CD4-positive, alpha-beta memory T cell (primary cell): ENCODE results near the gene ACTR2. TPM values are rescaled to one million over a fixed set of nuclear protein-coding genes. Genes with fewer than 3 reads are reported as not detected.

Experiments used
- CTCF ChIA-PET: fragments of 350-600 bp; sonication (Branson Sonifier 250); formaldehyde crosslinking; loops from one replicate; lab custom pipeline; 2021; ENCODE audit warnings: inconsistent platforms; ENCODE audit not compliant: partially characterized antibody; lab: Charles Lee
- POLR2A ChIA-PET: fragments of 350-600 bp; sonication (Branson Sonifier 250); formaldehyde crosslinking; loops from one replicate; lab custom pipeline; 2021; ENCODE audit not compliant: partially characterized antibody; lab: Charles Lee
- DNase-seq, 5 donors: peaks; one replicate each; pipeline versions ENCODE4 v3.0.0 to v3.0.0-alpha.2; 2020 to 2022; ENCODE audit warnings: mixed read lengths in 1 of 5
- H3K27ac ChIP-seq: one replicate; pipeline ENCODE4 v1.7.0; 2013; ENCODE audit warnings: low read depth, low read length
- H3K27me3 ChIP-seq: 2 replicates; pipeline ENCODE4 v1.7.0; 2013; ENCODE audit warnings: mild to moderate bottlenecking, low read length, moderate library complexity; ENCODE audit not compliant: insufficient read depth
- H3K36me3 ChIP-seq: 2 replicates; pipeline ENCODE4 v1.7.0; 2013; ENCODE audit warnings: mild to moderate bottlenecking, low read length, moderate library complexity; ENCODE audit not compliant: insufficient read depth
- H3K4me1 ChIP-seq: 2 replicates; pipeline ENCODE4 v1.7.0; 2013; ENCODE audit warnings: mild to moderate bottlenecking, low read length, moderate library complexity; ENCODE audit not compliant: insufficient read depth
- H3K4me3 ChIP-seq, 2 donors: one replicate each; pipeline ENCODE4 v1.7.0; 2013; ENCODE audit warnings: low read length in 2 of 2, mild to moderate bottlenecking in 1 of 2
- H3K9me3 ChIP-seq, 2 donors: one replicate each; pipeline ENCODE4 v1.7.0; 2013; ENCODE audit warnings: low read length in 2 of 2, control low read depth in 1 of 2; ENCODE audit not compliant: control insufficient read depth in 1 of 2
- H3K27ac Mint-ChIP-seq, 7 donors: one replicate each; pipeline ENCODE4 v1.8.0; 2020 to 2021; ENCODE audit warnings: mixed read lengths in 7 of 7, mild to moderate bottlenecking in 6 of 7, inconsistent platforms in 3 of 7, moderate library complexity in 3 of 7
- H3K27me3 Mint-ChIP-seq, 2 donors: one replicate each; pipeline ENCODE4 v1.8.0; 2020 to 2021; ENCODE audit warnings: mixed read lengths in 2 of 2
- H3K36me3 Mint-ChIP-seq, 2 donors: one replicate each; pipeline ENCODE4 v1.8.0; 2020 to 2021; ENCODE audit warnings: mixed read lengths in 2 of 2, inconsistent platforms in 1 of 2, mild to moderate bottlenecking in 1 of 2
- H3K4me1 Mint-ChIP-seq, 4 donors: one replicate each; pipeline ENCODE4 v1.8.0; 2020 to 2021; ENCODE audit warnings: mixed read lengths in 4 of 4, mild to moderate bottlenecking in 1 of 4
- H3K4me3 Mint-ChIP-seq, 8 donors: one replicate each; pipeline ENCODE4 v1.8.0; 2020 to 2021; ENCODE audit warnings: mixed read lengths in 8 of 8, mild to moderate bottlenecking in 7 of 8, moderate library complexity in 6 of 8, inconsistent platforms in 3 of 8
- H3K9me3 Mint-ChIP-seq, 8 donors: one replicate each; pipeline ENCODE4 v1.8.0; 2020 to 2021; ENCODE audit warnings: mixed read lengths in 8 of 8, mild to moderate bottlenecking in 5 of 8, inconsistent platforms in 3 of 8, moderate library complexity in 1 of 8
- intact Hi-C: fragments of 100-400 bp; cut with micrococcal nuclease; formaldehyde crosslinking; loops from one replicate; pipeline ENCODE4 v1.15.1; 2023
- polyA plus RNA-seq, 2 donors: library from polyadenylated mRNA; unstranded; fragments of 300-500 nt; fragmentation: Illumina TruSeq; gene quantifications; one replicate each; pipeline ENCODE4 v1.2.3, GENCODE V29; 2021
- total RNA-seq, 2 experiments: library from RNA; stranded (reverse); gene quantifications; one replicate each; pipeline ENCODE4 v1.2.3, GENCODE V29; 2021

The ACTR2 gene
- total and polyA plus RNA-seq, 4 experiments from 2014 or later, result 289 to 312 (median 295) TPM

- no peak overlapping the region for H3K27ac ChIP-seq
- intact Hi-C loops, result loop anchor here (1.0 to 10.0 kb wide), 4 partner anchors 36 to 308 kb away; partner anchors contain the start of gene SPRED2
- no peak overlapping the region for H3K4me3 ChIP-seq
- POLR2A ChIA-PET, result no interaction called here
- H3K27me3 ChIP-seq, result no peaks in the 10 kb centered on the region
- no peak for DNase-seq
- H3K4me1 Mint-ChIP-seq, result peaks cover 0 to 14% (median 11%) of the 10 kb centered on the region in 4 donors
- no peak overlapping the region for H3K27ac Mint-ChIP-seq
- H3K27me3 Mint-ChIP-seq, result no peaks in the 10 kb centered on the region
- peaks cover 44 to 73% of the 10 kb centered on the region in 2 donors for H3K36me3 Mint-ChIP-seq
- H3K36me3 ChIP-seq, result peaks cover 56% of the 10 kb centered on the region
- H3K4me3 Mint-ChIP-seq, result no peak overlapping the region
- peaks cover 4% of the 10 kb centered on the region for H3K4me1 ChIP-seq
- H3K9me3 Mint-ChIP-seq, result peaks cover 0 to 2% (median 0%) of the 10 kb centered on the region in 8 donors
- CTCF ChIA-PET, result interaction anchor here (0.7 to 2.1 kb wide), 8 partner anchors 15 to 308 kb away, joined by 3 to 10 read pairs (median 3); no protein-coding TSS in a partner anchor
- H3K9me3 ChIP-seq, result no peaks in the 10 kb centered on the region
Observed at GRCh38 chr2:65265671-65266045, 38.0 kb downstream of the ACTR2 start.

GRCh38 chr2:65267008-65267407 lies 39.4 kb downstream of the ACTR2 start:
- no peak overlapping the region for H3K4me3 Mint-ChIP-seq
- peaks cover 0 to 2% (median 0%) of the 10 kb centered on the region in 8 donors for H3K9me3 Mint-ChIP-seq
- no peak for DNase-seq
- H3K4me3 ChIP-seq, result no peak overlapping the region
- intact Hi-C loops, result loop anchor here (10.0 kb wide), 1 partner anchor 168 kb away; the partner anchor contains the start of gene SPRED2
- peaks cover 4% of the 10 kb centered on the region for H3K4me1 ChIP-seq
- peaks cover 41 to 71% of the 10 kb centered on the region in 2 donors for H3K36me3 Mint-ChIP-seq
- H3K4me1 Mint-ChIP-seq, result peaks cover 0 to 9% (median 6%) of the 10 kb centered on the region in 4 donors
- peaks cover 50% of the 10 kb centered on the region for H3K36me3 ChIP-seq
- no peak overlapping the region for H3K27ac ChIP-seq
- H3K27me3 ChIP-seq, result no peaks in the 10 kb centered on the region
- H3K27ac Mint-ChIP-seq, result peak overlapping the region in 1 of 7 donors; percentile 13
- H3K27me3 Mint-ChIP-seq, result no peaks in the 10 kb centered on the region
- POLR2A ChIA-PET, result no interaction called here
- CTCF ChIA-PET, result interaction anchor here (0.6 to 1.3 kb wide), 3 partner anchors 10 to 1480 kb away, joined by 3 to 6 read pairs (median 4); no protein-coding TSS in a partner anchor
- no peaks in the 10 kb centered on the region for H3K9me3 ChIP-seq

GRCh38 chr2:65268957-65269356 lies 41.3 kb downstream of the ACTR2 start:
- no peaks in the 10 kb centered on the region for H3K27me3 ChIP-seq
- DNase-seq, result no peak
- H3K4me3 ChIP-seq, result no peak overlapping the region
- POLR2A ChIA-PET, result no interaction called here
- CTCF ChIA-PET, result interaction anchor here (0.6 kb wide), 1 partner anchor 12 kb away, joined by 3 read pairs; no protein-coding TSS in a partner anchor
- peaks cover 4% of the 10 kb centered on the region for H3K4me1 ChIP-seq
- Mint-ChIP-seq H3K27ac (no peak overlapping the region), H3K4me3 (no peak overlapping the region), H3K27me3 (no peaks in the 10 kb centered on the region), H3K4me1 (peaks cover 0 to 8% (median 6%) of the 10 kb centered on the region in 4 donors), H3K9me3 (peaks cover 0 to 2% (median 0%) of the 10 kb centered on the region in 8 donors), H3K36me3 (peaks cover 40 to 76% of the 10 kb centered on the region in 2 donors)
- H3K9me3 ChIP-seq, result no peaks in the 10 kb centered on the region
- no peak overlapping the region for H3K27ac ChIP-seq
- intact Hi-C loops, result loop anchor here (10.0 kb wide), 1 partner anchor 166 kb away; the partner anchor contains the start of gene SPRED2
- H3K36me3 ChIP-seq, result peaks cover 50% of the 10 kb centered on the region

- no peak overlapping the region for H3K27ac Mint-ChIP-seq
Observed at GRCh38 chr2:65273344-65273743, 45.7 kb downstream of the ACTR2 start.

GRCh38 chr2:65275141-65275915 lies 47.7 kb downstream of the ACTR2 start:
- no peaks in the 10 kb centered on the region for H3K27me3 Mint-ChIP-seq
- ChIA-PET CTCF (no interaction called here), POLR2A (interaction anchor here (0.7 kb wide), 1 partner anchor 24 kb away, joined by 3 read pairs; no protein-coding TSS in a partner anchor)
- H3K27ac Mint-ChIP-seq, result peak overlapping the region in 4 of 7 donors; percentile 3 to 54 (median 27)
- peaks cover 10 to 25% (median 16%) of the 10 kb centered on the region in 4 donors for H3K4me1 Mint-ChIP-seq
- H3K36me3 Mint-ChIP-seq, result peaks cover 5 to 28% of the 10 kb centered on the region in 2 donors
- Histone ChIP-seq H3K4me1 (peaks cover 13% of the 10 kb centered on the region), H3K36me3 (peaks cover 9% of the 10 kb centered on the region), H3K27ac (no peak overlapping the region), H3K27me3 (no peaks in the 10 kb centered on the region), H3K9me3 (no peaks in the 10 kb centered on the region), H3K4me3 (no peak overlapping the region)
- intact Hi-C loops, result no loop called here
- no peaks in the 10 kb centered on the region for H3K9me3 Mint-ChIP-seq
- no peak overlapping the region for H3K4me3 Mint-ChIP-seq
- DNase-seq, result no peak

More at GRCh38 chr2:65273344-65273743, 45.7 kb downstream of the ACTR2 start:
- Histone ChIP-seq H3K27ac (no peak overlapping the region), H3K27me3 (no peaks in the 10 kb centered on the region), H3K9me3 (no peaks in the 10 kb centered on the region), H3K36me3 (peaks cover 17% of the 10 kb centered on the region), H3K4me1 (peaks cover 4% of the 10 kb centered on the region), H3K4me3 (no peak overlapping the region)
- peaks cover 5 to 17% (median 10%) of the 10 kb centered on the region in 4 donors for H3K4me1 Mint-ChIP-seq
- POLR2A ChIA-PET, result no interaction called here
- no peak overlapping the region for H3K4me3 Mint-ChIP-seq
- H3K27me3 Mint-ChIP-seq, result no peaks in the 10 kb centered on the region
- intact Hi-C loops, result no loop called here
- H3K36me3 Mint-ChIP-seq, result peaks cover 17 to 42% of the 10 kb centered on the region in 2 donors
- CTCF ChIA-PET, result interaction anchor here (1.4 kb wide), 1 partner anchor 149 kb away, joined by 3 read pairs; no protein-coding TSS in a partner anchor
- peaks cover 0 to 2% (median 0%) of the 10 kb centered on the region in 8 donors for H3K9me3 Mint-ChIP-seq
- no peak for DNase-seq

GRCh38 chr2:65276609-65277008 lies 49.0 kb downstream of the ACTR2 start:
- H3K36me3 ChIP-seq, result peaks cover 9% of the 10 kb centered on the region
- peaks cover 1 to 21% of the 10 kb centered on the region in 2 donors for H3K36me3 Mint-ChIP-seq
- peaks cover 13% of the 10 kb centered on the region for H3K4me1 ChIP-seq
- no peak overlapping the region for H3K27ac ChIP-seq
- no peak overlapping the region for H3K27ac Mint-ChIP-seq
- no peak overlapping the region for H3K4me3 Mint-ChIP-seq
- no peaks in the 10 kb centered on the region for H3K9me3 Mint-ChIP-seq
- ChIA-PET POLR2A (interaction anchor here (0.9 kb wide), 1 partner anchor 146 kb away, joined by 3 read pairs; the partner anchor contains the start of gene RAB1A), CTCF (interaction anchor here (0.5 to 1.3 kb wide), 3 partner anchors 9 to 69 kb away, joined by 3 to 5 read pairs (median 4); no protein-coding TSS in a partner anchor)
- H3K4me3 ChIP-seq, result no peak overlapping the region
- no peaks in the 10 kb centered on the region for H3K9me3 ChIP-seq
- H3K27me3 ChIP-seq, result no peaks in the 10 kb centered on the region
- intact Hi-C loops, result no loop called here
- H3K4me1 Mint-ChIP-seq, result peaks cover 10 to 25% (median 16%) of the 10 kb centered on the region in 4 donors
- no peaks in the 10 kb centered on the region for H3K27me3 Mint-ChIP-seq
- no peak for DNase-seq

GRCh38 chr2:65277118-65277517 lies 49.5 kb downstream of the ACTR2 start:
- no peak overlapping the region for H3K4me3 ChIP-seq
- no peaks in the 10 kb centered on the region for H3K9me3 ChIP-seq
- Mint-ChIP-seq H3K27ac (peak overlapping the region in 1 of 7 donors; percentile 35), H3K4me1 (peaks cover 10 to 25% (median 16%) of the 10 kb centered on the region in 4 donors), H3K9me3 (no peaks in the 10 kb centered on the region), H3K4me3 (peak overlapping the region in 1 of 8 donors; percentile 17), H3K36me3 (peaks cover 0 to 18% of the 10 kb centered on the region in 2 donors), H3K27me3 (no peaks in the 10 kb centered on the region)
- CTCF ChIA-PET, result interaction anchor here (1.1 to 1.4 kb wide), 3 partner anchors 9 to 216 kb away, joined by 3 to 5 read pairs (median 4); no protein-coding TSS in a partner anchor
- no peaks in the 10 kb centered on the region for H3K27me3 ChIP-seq
- POLR2A ChIA-PET, result interaction anchor here (1.0 kb wide), 1 partner anchor 13 kb away, joined by 4 read pairs; no protein-coding TSS in a partner anchor
- peaks cover 13% of the 10 kb centered on the region for H3K4me1 ChIP-seq
- DNase-seq, result no peak
- no peak overlapping the region for H3K27ac ChIP-seq
- peaks cover 9% of the 10 kb centered on the region for H3K36me3 ChIP-seq
- intact Hi-C loops, result no loop called here
